GM18870 (cell line): ENCODE results near the gene TMEM198.

Experiments used
- ATAC-seq: cut with Tn5 transposase; IDR thresholded peaks from one replicate; pipeline ENCODE4 v1.9.1; 2021; ENCODE audit warnings: moderate library complexity; ENCODE audit not compliant: unreplicated experiment

TMEM198 gene

DNA sequence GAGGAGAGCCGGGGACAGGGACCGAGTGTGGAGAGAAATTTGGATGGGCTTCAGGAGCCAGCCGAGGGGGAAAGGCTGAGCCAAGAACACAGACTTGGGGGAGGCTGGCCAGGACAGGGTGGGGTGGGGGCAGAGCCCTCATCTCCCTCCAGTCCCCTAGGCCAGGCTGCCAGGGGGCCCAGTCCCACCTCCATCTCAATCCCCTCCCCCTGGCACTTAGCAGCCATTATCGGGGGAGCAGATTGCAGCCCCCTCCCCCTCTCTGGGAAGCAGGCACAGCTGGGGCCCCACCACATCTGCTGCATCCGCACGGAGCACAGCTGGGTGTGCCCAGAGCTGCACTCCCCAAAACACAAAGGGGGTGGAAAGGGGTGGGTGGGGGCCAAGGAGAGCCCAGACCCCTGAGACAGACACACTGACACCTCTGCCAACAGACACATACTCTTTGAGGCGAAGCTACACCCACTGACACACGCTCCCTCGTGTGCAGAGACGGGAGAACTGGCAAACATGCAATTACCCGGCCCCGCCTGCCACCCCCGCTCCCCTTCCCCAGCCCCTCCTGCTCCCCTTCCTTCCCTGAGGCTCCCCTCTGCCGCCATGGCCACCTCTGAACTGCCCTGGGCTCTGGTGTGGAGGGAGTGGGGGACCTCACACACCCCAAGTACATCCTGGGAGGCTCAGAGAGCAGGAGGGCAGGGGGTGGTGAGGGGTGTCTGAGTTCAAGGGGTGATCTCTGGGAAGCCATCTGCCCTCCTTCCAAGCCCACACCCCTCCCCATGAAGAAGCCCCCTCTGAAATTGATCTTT lies 34.7 kb upstream of the TMEM198 start:
- no peak for ATAC-seq

DNA sequence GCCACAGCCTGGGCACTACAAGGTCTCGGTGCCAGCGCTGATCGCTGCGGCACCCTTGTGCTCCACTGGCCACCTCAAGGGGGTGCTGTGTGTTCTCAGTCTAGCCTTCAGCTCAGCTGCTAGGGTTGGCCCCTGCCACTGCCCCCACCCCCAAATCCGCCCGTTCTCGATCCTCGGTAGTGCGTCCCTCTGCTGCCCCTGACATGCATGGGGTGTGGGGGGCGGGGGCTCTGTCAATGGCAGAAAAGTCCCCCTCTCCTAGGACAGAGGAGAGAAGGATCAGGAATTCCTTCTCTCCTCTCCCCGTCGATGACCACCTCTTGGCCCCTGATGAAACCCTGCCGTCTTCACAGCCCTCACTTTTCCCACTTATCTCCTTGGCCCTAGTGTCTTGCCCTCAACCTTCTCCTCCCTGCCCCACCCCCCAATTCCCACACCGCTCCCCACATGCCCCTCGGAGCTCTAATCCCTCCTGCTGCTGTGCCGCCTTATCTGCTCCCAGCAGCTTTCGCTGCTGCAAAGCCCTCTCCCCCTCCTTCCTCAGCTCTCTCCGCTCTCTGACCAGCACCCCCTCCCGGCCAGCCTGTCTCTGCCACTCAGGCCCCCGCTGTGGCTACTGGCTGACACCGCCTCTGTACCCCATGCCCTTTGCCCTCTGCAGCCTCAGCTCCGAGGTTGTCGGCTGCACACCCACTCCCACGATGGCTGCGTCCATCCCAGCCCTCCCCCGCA lies 33.9 kb upstream of the TMEM198 start:
- no peak for ATAC-seq

DNA sequence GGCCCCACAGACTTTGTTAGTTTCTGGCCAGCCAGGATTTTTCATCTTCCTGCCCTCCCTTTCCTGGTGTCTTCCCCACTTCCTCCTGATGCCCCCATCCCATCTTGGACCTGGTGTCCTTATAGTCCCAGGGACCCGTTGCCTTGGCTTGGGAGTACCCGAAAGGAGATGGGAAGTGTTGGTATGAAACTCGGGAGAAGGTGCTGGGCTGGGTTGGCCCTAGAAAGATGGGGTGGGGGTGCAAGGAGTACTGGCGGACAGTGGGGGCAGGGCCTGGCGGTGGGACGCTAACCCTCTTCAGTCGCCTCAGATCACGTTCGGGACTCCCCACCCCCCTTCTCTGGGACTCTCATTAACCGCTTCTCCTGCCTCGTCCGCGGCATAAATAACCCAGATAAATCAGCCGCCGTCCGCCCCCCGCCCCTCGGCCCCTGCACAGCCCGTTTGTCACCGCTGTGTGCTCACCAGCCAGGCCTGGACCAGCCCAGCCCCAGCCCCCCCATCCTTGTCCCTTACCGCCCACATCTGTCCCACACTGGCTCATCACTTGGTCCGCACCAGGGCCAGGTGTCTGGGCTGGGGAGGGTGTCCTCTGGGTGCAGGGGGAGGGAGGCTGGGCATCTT lies 33.2 kb upstream of the TMEM198 start:
- ATAC-seq = no peak

DNA sequence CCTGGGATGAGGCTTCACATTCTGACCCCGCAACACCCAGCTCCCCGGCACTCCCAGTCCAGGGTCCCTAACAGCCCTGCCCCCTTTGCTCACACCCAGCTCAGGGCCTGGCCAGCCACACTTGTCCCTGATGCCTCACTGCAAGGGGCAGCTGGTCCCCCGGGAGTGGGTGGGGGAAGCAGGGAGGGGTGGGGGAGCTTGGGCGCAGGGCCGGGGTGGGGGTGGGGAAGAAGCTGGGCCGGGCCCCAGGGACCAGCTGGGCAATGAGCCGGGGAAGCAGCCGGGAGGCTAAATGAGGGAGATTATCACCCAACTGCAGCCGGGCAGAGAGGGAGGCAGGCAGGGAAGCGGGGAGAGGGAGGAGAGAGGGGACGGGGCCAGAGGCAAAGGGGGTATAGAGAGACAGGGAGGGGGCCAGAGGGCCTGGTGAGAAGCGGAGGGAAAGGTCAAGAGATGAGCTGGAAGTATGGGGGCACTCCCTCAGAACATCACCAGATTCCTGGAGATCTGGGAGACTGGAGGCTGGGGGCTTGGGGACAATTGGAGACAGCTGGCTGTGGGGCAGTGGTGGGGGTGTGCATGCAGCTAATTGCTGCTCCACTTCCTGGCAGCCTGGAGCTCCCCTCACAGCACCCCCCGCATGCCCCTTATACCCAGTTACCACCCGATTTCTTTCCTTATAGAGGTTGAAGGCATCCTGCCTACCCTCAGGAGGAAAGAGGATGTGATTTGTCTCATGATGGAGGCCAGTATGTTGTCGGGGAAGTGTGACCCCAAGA lies 32.1 kb upstream of the TMEM198 start:
- ATAC-seq = no peak

DNA sequence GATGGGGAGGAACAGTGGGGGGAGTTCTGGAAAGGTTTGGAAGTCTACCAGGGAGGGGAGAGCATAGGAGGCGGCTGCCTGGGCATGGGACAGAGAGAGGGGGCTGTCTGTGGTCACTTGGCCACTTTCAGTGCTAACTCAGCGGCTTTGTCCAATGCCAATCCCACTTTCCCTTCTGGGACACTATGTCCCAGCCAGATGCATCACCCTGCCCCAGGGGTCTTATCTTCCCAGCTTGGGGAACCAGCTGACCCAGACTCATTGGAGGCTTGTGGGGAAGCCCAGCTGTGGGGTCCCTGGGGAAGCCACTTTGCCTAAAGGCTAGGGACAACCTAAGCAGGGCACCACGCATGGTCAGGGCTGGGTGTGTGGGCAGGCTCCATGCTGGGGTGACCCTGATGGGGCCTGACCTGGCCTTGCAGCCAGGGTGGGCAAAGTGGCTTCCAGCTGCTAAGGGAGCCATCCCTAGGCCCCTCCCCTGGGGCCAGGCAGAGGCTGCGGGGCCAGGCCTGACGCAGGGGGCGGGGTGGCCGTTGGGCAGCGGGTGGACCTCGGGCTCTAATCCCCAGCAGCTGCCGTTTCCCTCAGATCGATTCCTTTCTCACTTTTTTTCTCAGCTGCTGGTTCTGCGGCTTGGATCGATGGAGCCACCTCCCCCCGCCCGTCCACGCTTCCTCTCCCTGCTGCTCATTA lies 31.2 kb upstream of the TMEM198 start:
- no peak for ATAC-seq

DNA sequence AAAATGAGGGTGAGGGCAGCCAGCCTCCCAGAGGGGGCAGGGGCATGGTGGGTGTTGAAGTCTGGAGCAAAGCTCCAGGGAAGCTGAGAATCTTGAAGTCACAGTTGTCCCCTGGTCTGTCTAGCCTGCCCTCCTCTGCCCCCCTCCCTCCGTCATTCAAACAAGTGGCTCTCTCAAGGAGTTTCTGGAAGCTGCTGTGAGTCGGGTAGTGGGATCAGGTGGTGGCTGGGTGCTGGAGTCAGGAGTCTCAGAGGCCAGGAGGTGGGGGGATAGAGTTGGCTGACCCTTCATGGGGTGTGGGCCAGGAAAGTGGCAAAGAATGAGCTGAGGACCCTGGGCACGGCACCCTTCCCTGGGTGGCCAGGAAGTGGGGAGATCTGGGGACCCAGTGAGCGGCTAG lies 30.0 kb upstream of the TMEM198 start:
- no peak for ATAC-seq

DNA sequence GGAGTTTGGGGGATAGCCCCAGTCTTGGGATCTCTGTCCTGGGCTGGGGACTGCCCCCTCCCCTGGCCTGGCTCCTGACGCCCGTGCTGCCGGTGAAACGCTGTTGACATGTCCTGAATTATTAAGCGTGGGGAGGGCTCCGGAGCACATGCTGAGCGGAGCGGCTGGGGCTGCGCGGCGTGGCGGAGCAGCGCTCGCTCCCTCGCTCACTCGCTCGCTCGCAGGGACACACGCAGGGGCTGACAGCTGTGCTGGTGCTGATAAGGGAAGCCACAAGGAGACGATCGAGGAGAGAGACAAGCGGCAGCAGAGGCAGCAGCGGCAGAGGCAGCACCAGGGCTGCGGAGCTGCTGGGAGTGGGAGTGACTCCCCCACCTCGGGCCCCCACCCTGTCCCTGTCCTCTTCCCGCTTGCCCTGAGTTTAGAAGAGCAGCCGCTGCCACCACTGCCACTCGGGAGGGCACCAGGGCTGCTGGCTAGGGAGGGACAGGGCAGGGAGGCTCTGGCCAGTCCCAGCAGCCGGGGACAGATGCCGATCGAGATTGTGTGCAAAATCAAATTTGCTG lies 29.5 kb upstream of the TMEM198 start, which contains the start of gene ASIC4:
TSS of gene ASIC4 (plus strand) at position 287 of the 566 bp plus-strand sequence. CDS start at position 530, 243 bp downstream.
- ATAC-seq = no peak

DNA sequence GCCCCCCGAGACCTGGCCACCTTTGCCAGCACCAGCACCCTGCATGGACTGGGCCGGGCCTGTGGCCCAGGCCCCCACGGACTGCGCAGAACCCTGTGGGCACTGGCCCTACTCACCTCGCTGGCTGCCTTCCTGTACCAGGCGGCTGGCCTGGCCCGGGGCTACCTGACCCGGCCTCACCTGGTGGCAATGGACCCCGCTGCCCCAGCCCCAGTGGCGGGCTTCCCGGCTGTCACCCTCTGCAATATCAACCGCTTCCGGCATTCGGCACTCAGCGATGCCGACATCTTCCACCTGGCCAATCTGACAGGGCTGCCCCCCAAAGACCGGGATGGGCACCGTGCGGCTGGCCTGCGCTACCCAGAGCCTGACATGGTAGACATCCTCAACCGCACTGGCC lies 29.0 kb upstream of the TMEM198 start:
- ATAC-seq = no peak

DNA sequence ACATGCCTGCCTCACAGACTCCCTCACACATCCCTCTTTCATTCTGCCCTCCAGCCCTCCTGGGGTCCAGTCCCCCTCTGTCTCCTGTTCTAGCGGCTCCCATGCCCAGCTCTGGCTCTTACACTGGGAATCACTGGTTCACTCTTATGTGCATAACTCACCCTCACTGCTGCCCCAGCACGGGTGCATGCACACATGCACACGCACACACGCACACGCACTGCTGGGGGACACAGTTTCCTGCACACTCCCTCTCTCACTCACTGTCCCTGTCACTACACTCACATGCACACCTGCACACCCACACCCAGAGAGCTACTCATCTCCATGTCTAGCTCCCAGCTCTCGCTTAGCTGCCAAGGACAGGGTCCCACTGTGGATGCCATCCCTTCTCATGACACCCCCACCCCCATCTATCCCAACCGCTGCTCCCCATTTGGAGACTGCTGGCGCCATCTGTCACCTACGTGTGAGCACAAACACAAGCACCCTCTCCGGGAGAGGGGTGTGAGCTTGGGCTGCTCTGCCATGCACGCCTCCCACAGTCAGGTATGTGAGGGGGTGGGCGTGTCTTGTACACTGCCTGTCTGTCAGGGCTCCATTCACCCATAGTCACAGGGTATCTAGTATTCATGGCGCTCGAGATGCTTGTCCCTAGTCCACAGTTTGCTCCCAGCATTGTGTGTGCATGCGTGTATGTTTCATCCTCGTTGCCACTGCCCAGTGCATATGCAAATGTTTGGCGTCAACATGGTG lies 27.8 kb upstream of the TMEM198 start:
- ATAC-seq = no peak

DNA sequence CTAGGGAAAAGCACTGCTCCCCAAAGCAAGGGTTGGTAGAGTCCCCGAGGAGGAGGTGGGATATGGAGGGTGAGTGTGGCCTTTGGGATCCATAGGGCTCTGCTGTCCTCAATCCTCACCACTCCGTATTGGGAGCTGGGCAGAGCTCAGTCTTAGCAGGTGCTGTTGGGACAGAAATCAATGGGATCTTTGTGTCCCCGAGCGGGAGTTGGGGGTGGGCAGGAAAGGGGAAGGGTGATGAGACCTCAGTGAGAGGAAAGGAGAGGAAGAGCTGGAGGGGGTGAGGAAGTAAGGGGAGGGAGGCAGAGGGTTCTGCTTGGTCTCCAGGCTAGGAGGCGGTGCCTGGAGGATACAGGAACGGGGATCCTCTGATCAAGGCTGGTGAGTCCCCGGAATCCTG lies 26.9 kb upstream of the TMEM198 start:
- no peak for ATAC-seq

DNA sequence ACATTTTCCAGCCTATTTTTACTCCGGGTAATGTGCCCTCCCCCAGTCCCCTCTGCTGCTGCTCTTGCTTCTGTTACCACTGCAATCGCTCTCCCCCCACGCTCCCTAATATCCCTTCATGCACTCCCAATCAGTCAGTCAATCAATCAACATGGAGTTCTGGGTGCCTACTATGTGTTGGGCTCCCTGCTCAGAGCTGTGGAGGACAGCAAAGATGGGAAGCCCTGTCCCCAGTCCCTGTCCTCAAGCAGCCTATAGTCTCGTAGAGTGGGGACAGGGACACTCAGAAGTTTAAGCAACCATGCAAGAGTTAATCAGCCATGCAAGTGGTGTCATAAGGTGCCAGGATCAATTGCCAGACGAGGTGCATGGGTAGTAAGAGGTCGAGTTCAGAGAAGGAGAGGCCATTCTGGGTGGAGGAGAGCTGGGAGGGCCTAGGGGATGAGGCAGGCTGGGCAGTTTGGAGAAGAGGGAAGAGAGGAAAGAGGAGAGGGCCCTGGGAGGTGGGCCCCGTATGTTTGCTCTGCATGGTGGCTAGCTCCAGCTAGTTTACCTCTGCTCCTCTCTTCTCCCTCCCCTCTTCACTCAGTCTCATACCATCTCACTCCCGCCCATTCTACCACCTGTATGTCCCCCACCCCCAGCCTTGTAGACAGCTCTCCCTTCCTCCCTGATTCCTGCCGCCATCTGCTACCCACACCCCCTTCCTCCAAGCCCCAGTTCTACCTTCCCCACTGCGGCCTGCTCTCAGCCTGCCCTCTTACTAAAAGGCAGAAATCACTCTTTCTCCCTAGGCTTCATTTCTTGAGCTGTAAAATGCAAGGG lies 25.7 kb upstream of the TMEM198 start:
- ATAC-seq = no peak

DNA sequence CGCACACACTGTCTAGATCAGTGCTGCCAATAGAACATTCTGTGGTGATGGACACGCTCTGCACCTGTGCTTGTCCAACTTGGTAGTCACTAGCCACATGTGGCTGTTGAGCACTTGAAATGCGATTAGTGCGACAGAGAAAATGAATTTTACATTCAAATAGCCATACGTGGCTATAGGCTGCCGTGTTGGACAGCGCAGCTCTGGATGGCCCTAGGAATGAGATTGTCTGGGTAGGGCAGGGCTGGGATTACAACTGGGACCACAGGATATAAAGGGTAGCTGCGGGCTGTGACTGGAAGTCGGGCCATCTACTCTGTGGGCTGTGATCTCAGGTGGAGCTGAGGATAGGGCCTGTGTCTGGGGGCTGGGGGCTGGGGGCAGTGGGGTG lies 24.3 kb upstream of the TMEM198 start:
- ATAC-seq = no peak

DNA sequence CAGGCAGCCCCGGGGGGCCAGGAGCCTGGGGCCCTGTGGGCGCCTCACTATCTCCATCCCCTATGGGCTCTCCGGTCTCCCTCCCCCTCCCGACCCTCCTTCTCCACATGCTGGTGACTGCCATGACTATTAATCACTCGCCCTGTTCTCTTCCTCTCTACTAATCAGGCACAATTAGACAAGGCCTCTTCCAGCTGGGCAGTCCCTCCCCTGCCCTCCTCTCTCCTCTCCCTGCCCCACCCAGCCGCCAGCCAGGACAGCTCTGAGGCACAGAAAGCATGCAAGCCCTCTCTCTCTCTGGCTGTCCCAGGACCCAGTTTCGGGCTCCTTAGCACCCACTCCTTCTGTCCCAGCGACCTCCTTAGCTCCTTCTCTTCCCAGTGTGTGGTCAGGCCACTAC lies 23.7 kb upstream of the TMEM198 start:
- ATAC-seq = no peak

DNA sequence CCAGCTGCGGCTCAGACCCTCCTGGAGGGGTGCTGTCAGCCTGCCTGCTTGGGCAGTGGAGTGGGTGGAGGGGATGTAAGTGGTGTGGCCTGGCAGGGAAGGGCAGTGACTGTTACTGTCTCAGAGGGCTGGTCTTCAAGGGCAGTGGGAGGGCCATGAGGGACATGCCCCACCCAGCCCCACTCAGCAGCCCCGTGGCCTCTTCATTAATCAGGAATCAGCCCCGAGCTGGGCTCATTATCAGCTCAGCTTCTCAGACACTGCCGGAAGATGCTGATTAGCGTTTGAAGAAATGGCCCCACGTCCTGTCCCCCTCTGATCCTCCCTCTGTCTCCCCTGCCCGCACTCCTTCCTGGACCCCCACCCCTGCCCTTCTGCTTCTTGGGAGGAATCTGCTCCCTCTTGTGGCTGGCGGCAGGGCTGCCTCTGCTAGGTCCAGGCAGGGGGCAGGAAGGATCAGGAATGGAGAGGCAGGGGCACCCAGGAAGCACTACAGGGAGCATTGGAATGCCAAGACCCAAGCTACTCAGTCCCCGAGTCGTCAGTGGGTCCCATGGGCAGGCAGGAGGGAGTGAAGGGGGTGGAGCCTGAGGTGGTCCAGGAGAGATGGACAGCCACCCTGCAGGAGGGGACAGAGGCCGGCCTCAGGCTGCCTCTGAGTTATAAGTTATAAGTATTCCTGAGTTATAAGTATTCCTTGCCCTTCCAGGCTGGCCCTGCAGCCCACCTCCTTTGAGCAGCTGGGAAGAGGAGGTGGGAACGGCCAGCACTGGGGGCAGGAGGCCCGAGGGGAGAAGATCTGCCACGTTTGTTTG lies 22.6 kb upstream of the TMEM198 start:
- ATAC-seq = no peak

DNA sequence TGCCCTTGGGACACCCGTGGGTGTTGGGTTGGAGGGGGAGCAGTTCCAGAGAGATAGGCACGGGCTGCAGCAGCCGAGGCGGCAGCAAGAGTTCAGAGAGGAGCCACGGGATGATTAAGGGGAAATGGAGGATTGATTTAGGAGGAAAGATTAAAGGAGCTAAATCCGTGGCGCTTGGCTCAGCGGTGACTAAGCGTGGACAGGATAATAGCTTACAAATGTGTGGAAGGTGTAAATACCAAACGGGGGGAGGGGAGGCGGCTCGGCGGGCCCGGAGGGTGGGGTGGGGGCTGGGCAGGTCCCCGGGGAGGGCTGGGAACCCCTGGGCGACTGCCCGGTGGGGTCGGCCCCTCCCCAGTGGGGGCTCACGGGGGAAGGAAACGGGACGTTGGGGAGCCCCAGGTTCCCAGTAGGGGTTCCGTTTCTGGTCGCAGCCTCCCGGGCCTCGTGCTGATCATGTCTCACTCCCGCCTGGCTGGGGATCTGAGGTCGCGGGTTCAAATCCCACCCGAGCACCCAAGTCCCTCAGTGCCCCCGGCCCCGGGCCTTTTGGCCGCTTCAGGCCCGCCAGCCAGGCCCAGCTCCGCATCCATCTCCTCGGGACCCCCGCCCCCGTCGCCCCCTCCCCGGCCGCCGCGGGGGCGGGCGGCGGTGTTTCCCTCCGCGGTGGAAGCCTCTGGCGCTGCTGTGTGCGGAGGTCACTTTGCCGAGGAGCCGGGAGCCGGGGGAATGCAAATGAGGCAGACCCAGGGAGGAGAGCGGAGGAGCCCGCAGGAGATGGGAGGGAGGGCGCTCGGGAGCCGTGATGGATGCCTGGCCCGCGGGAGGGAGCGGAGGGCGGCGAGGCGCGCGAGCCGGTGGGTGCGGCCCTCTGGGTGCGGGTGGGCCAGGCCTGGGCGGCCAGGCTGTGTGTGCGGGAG lies 21.5 kb upstream of the TMEM198 start:
- ATAC-seq = no peak

DNA sequence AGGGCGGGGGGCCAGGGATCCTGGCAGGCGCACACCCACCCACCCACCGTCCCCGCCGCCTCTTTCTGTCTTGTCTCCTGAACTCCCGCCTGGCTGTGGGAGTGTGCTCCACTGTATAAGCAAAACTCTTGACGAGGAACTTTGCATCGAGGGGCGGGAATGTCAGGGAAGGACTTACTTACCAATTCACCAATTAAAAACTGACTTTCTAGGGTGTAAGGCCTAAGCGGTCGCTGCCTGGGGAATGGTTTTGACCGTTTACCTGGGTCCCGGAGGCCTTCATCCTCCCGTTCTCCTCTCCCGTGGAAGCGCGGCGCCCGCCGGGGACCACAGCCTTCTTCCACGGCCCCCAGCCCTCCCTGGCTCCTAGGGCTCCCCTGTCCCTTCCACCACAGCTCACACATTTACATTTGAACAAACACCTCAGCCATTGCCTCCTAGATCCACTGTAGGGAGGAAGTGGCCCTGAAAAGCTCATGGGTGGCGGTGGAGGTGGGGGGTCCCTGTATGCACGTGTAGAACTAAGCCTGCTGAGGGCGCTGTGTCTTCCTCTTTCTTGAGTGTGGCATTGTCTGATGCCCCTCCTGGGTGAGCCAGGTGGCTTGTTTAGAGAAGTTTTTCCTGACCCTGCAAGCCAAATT lies 20.7 kb upstream of the TMEM198 start:
- ATAC-seq = no peak
